Uterus (tissue), 2 donors: ENCODE results near the gene PIN1.

Experiments used
- CTCF ChIP-seq, 4 experiments: fragments of 200-600 bp in 2 of 4; fragments of 450-650 bp in 2 of 4; sonication (generic) in 2 of 4; IDR thresholded peaks; one replicate each; pipeline ENCODE4 v1.5.1; 2016 to 2019; ENCODE audit warnings: antibody characterized with exemption in 4 of 4, mild to moderate bottlenecking in 2 of 4, moderate library complexity in 1 of 4
- POLR2A ChIP-seq, 2 donors: fragments of 450-650 bp; IDR thresholded peaks; one replicate each; pipeline ENCODE4 v1.6.1; 2016; ENCODE audit warnings: antibody characterized with exemption in 2 of 2, mild to moderate bottlenecking in 1 of 2, moderate library complexity in 1 of 2

- TF ChIP-seq CTCF (IDR thresholded peaks at IDR 0.05) (no peak), POLR2A (IDR thresholded peaks at IDR 0.05) (no peak)
Observed at GRCh38 chr19:9861503-9861902, 26.4 kb downstream of the PIN1 start.
